Measurements from ENCODE around the gene SRGAP1. TPM values are rescaled to one million over a fixed set of nuclear protein-coding genes. Genes with fewer than 3 reads are reported as not detected.
A peak's percentile ranks its signal among the peaks of the same experiment; 100 is the strongest.

Gene SRGAP1
- total RNA-seq, 1 donor, result 26.1 TPM

- Histone ChIP-seq H3K36me3 (ENCODE audit: insufficient read depth, low read length) (no peaks in the 10 kb centered on the region), H3K9me3 (ENCODE audit: low read depth, low read length) (no peaks in the 10 kb centered on the region), H4K20me1 (ENCODE audit: insufficient read depth, low read length) (peaks cover 25% of the 10 kb centered on the region), H3K4me3 (ENCODE audit: insufficient read depth, low read length) (peak overlapping the region; percentile 100), H3K4me2 (ENCODE audit: insufficient read depth, low read length) (peak overlapping the region; percentile 89), H3K27me3 (ENCODE audit: insufficient read depth, low read length) (no peaks in the 10 kb centered on the region), H2AFZ (ENCODE audit: low read length) (no peak overlapping the region), H3K4me1 (ENCODE audit: insufficient read depth, low read length) (peaks cover 28% of the 10 kb centered on the region), H3K27ac (ENCODE audit: low read depth, low read length) (peak overlapping the region; percentile 94), H3K79me2 (ENCODE audit: insufficient read depth, low read length) (peaks cover 63% of the 10 kb centered on the region)
- DNase-seq (ENCODE audit: insufficient read length, low spot score, missing footprints), result peak; percentile 78
- peak; percentile 5 for TF ChIP-seq CTCF (IDR thresholded peaks at IDR 0.05; ENCODE audit: extremely low read depth, low read depth, low read length)
These were observed 1.2 kb downstream of the SRGAP1 start for GRCh38 chr12:63845726-63846125.

GRCh38 chr12:63846238-63846967, 1.9 kb downstream of the SRGAP1 start:
- Histone ChIP-seq H3K36me3 (ENCODE audit: insufficient read depth, low read length) (no peaks in the 10 kb centered on the region), H3K79me2 (ENCODE audit: insufficient read depth, low read length) (peaks cover 70% of the 10 kb centered on the region), H3K27me3 (ENCODE audit: insufficient read depth, low read length) (no peaks in the 10 kb centered on the region), H3K27ac (ENCODE audit: low read depth, low read length) (peak overlapping the region; percentile 94), H2AFZ (ENCODE audit: low read length) (no peak overlapping the region), H3K4me2 (ENCODE audit: insufficient read depth, low read length) (peak overlapping the region; percentile 89), H3K4me1 (ENCODE audit: insufficient read depth, low read length) (peaks cover 28% of the 10 kb centered on the region), H3K4me3 (ENCODE audit: insufficient read depth, low read length) (peak overlapping the region; percentile 100), H3K9me3 (ENCODE audit: low read depth, low read length) (no peaks in the 10 kb centered on the region), H4K20me1 (ENCODE audit: insufficient read depth, low read length) (peaks cover 29% of the 10 kb centered on the region)
- DNase-seq (ENCODE audit: insufficient read length, low spot score, missing footprints), result peak; percentile 49
- no peak for TF ChIP-seq CTCF (IDR thresholded peaks at IDR 0.05; ENCODE audit: extremely low read depth, low read depth, low read length)

- Histone ChIP-seq H3K36me3 (ENCODE audit: insufficient read depth, low read length) (no peaks in the 10 kb centered on the region), H3K9me3 (ENCODE audit: low read depth, low read length) (no peaks in the 10 kb centered on the region), H2AFZ (ENCODE audit: low read length) (no peak overlapping the region), H3K4me2 (ENCODE audit: insufficient read depth, low read length) (peak overlapping the region; percentile 37), H3K27ac (ENCODE audit: low read depth, low read length) (no peak overlapping the region), H3K79me2 (ENCODE audit: insufficient read depth, low read length) (peaks cover 90% of the 10 kb centered on the region), H3K27me3 (ENCODE audit: insufficient read depth, low read length) (no peaks in the 10 kb centered on the region), H3K4me1 (ENCODE audit: insufficient read depth, low read length) (peaks cover 28% of the 10 kb centered on the region), H4K20me1 (ENCODE audit: insufficient read depth, low read length) (peaks cover 33% of the 10 kb centered on the region), H3K4me3 (ENCODE audit: insufficient read depth, low read length) (no peak overlapping the region)
- DNase-seq (ENCODE audit: insufficient read length, low spot score, missing footprints), result no peak
- TF ChIP-seq CTCF (IDR thresholded peaks at IDR 0.05; ENCODE audit: extremely low read depth, low read depth, low read length), result no peak
These were observed 4.0 kb downstream of the SRGAP1 start for GRCh38 chr12:63848450-63848849.

- no peaks in the 10 kb centered on the region for H3K27me3 ChIP-seq (ENCODE audit: insufficient read depth, low read length)
- H3K4me2 ChIP-seq (ENCODE audit: insufficient read depth, low read length), result peak overlapping the region; percentile 37
- H2AFZ ChIP-seq (ENCODE audit: low read length), result no peak overlapping the region
- H3K4me1 ChIP-seq (ENCODE audit: insufficient read depth, low read length), result peaks cover 28% of the 10 kb centered on the region
- no peak overlapping the region for H3K4me3 ChIP-seq (ENCODE audit: insufficient read depth, low read length)
- H4K20me1 ChIP-seq (ENCODE audit: insufficient read depth, low read length), result peaks cover 35% of the 10 kb centered on the region
- DNase-seq (ENCODE audit: insufficient read length, low spot score, missing footprints), result peak; percentile 58
- H3K36me3 ChIP-seq (ENCODE audit: insufficient read depth, low read length), result no peaks in the 10 kb centered on the region
- peaks cover 98% of the 10 kb centered on the region for H3K79me2 ChIP-seq (ENCODE audit: insufficient read depth, low read length)
- TF ChIP-seq CTCF (IDR thresholded peaks at IDR 0.05; ENCODE audit: extremely low read depth, low read depth, low read length), result no peak
- H3K9me3 ChIP-seq (ENCODE audit: low read depth, low read length), result no peaks in the 10 kb centered on the region
- H3K27ac ChIP-seq (ENCODE audit: low read depth, low read length), result no peak overlapping the region
These were observed 4.7 kb downstream of the SRGAP1 start for GRCh38 chr12:63849106-63849620.
